ENCODE data around the gene MOSMO.
"Not testable (repeated sequence)": the region's sequence is repeated elsewhere in the genome, so short reads cannot be mapped to it uniquely, and the experiment has no call there.

Gene MOSMO

GRCh38 chr16:22031483-22032083 lies 23.7 kb downstream of the MOSMO start:
- intact Hi-C loops (cut with DNase I) = no loop called here
- DNase-seq = no peak

GRCh38 chr16:22034503-22034902 lies 26.6 kb downstream of the MOSMO start:
- intact Hi-C loops (cut with DNase I) = no loop called here
- no peak for DNase-seq

- DNase-seq = no peak
- intact Hi-C loops (cut with DNase I) = no loop called here
Observed at GRCh38 chr16:22035153-22035552, 27.2 kb downstream of the MOSMO start.

GRCh38 chr16:22043882-22044281 lies 36.0 kb downstream of the MOSMO start:
- intact Hi-C loops (cut with DNase I); DNase-seq: not testable (repeated sequence)

GRCh38 chr16:22045888-22046287 lies 38.0 kb downstream of the MOSMO start:
- intact Hi-C loops (cut with DNase I); DNase-seq: not testable (repeated sequence)

GRCh38 chr16:22050963-22051362 lies 43.1 kb downstream of the MOSMO start:
- peak in 1 of 10 donors; percentile 31 for DNase-seq
- intact Hi-C loops (cut with DNase I) = no loop called here

GRCh38 chr16:22052980-22053379 lies 45.1 kb downstream of the MOSMO start:
- intact Hi-C loops (cut with DNase I) = no loop called here
- peak in 1 of 10 donors; percentile 49 for DNase-seq

- no peak for DNase-seq
- intact Hi-C loops (cut with DNase I) = no loop called here
Observed at GRCh38 chr16:22053921-22054341, 46.0 kb downstream of the MOSMO start.

- DNase-seq = no peak
- intact Hi-C loops (cut with DNase I) = no loop called here
Observed at GRCh38 chr16:22054847-22055590, 47.1 kb downstream of the MOSMO start.

- intact Hi-C loops (cut with DNase I) = no loop called here
Observed at GRCh38 chr16:22055881-22056280, 48.0 kb downstream of the MOSMO start.

GRCh38 chr16:22063888-22064467 lies 56.1 kb downstream of the MOSMO start:
- no peak for DNase-seq
- intact Hi-C loops (cut with DNase I) = no loop called here

More at GRCh38 chr16:22055881-22056280, 48.0 kb downstream of the MOSMO start:
- no peak for DNase-seq

GRCh38 chr16:22065252-22065651 lies 57.3 kb downstream of the MOSMO start:
- intact Hi-C loops (cut with DNase I) = no loop called here
- DNase-seq = no peak

GRCh38 chr16:22070361-22071330 lies 62.7 kb downstream of the MOSMO start:
- intact Hi-C loops (cut with DNase I) = no loop called here
- no peak for DNase-seq

GRCh38 chr16:22071331-22071910 lies 63.5 kb downstream of the MOSMO start:
- no peak for DNase-seq
- intact Hi-C loops (cut with DNase I) = no loop called here

GRCh38 chr16:22073350-22073749 lies 65.4 kb downstream of the MOSMO start:
- DNase-seq = no peak
- intact Hi-C loops (cut with DNase I) = no loop called here

- DNase-seq = peak in 1 of 10 donors; percentile 81
- intact Hi-C loops (cut with DNase I) = no loop called here
Observed at GRCh38 chr16:22075043-22075757, 67.3 kb downstream of the MOSMO start.

- intact Hi-C loops (cut with DNase I) = no loop called here
- DNase-seq = no peak
Observed at GRCh38 chr16:22075776-22076175, 67.9 kb downstream of the MOSMO start.

- intact Hi-C loops (cut with DNase I) = loop anchor here (2.0 kb wide), 1 partner anchor 77 kb away; the partner anchor contains the start of gene PDZD9
- DNase-seq = peak in 7 of 10 donors; percentile 41 to 92 (median 63)
Observed at GRCh38 chr16:22077700-22078313, 69.9 kb downstream of the MOSMO start.

GRCh38 chr16:22078656-22079055 lies 70.7 kb downstream of the MOSMO start:
- no peak for DNase-seq
- intact Hi-C loops (cut with DNase I) = loop anchor here (2.0 kb wide), 1 partner anchor 78 kb away; the partner anchor contains the start of gene PDZD9

All from posterior cingulate gyrus (tissue), 11 donors.